Tibial artery (tissue), 4 donors: ENCODE data around the gene WBP2NL.

Experiments
- DNase-seq, 2 donors: peaks; one replicate each; pipeline ENCODE4 v3.0.0-alpha.2; 2019
- H3K27ac ChIP-seq, 2 donors: fragments of 200-600 bp; sonication (generic) in 1 of 2; 1 replicate in 1 of 2; 2 replicates in 1 of 2; pipeline ENCODE4 v1.5.1; 2018 to 2019; ENCODE audit warnings: mild to moderate bottlenecking in 1 of 2
- H3K27me3 ChIP-seq, 2 donors: fragments of 200-600 bp; sonication (generic) in 1 of 2; one replicate each; pipeline versions ENCODE4 v1.5.1 to v1.6.0; 2016 to 2019
- H3K36me3 ChIP-seq, 3 donors: fragments of 200-600 bp; sonication (generic) in 2 of 3; one replicate each; pipeline ENCODE4 v1.5.1; 2016 to 2019; ENCODE audit warnings: mild to moderate bottlenecking in 2 of 3
- H3K4me1 ChIP-seq, 4 donors: fragments of 200-600 bp; sonication (generic) in 2 of 4; 1 replicate in 3 of 4; 2 replicates in 1 of 4; pipeline ENCODE4 v1.5.1; 2016 to 2019
- H3K4me3 ChIP-seq, 2 donors: fragments of 200-600 bp; sonication (generic) in 1 of 2; 1 replicate in 1 of 2; 2 replicates in 1 of 2; pipeline ENCODE4 v1.5.1; 2018 to 2019; ENCODE audit warnings: mild to moderate bottlenecking in 2 of 2
- H3K9me3 ChIP-seq, 3 donors: fragments of 200-600 bp; sonication (generic) in 1 of 3; one replicate each; pipeline ENCODE4 v1.5.1; 2016 to 2019
- CTCF ChIP-seq, 2 experiments: fragments of 200-600 bp in 1 of 2; fragments of 450-650 bp in 1 of 2; IDR thresholded peaks; one replicate each; pipeline ENCODE4 v1.5.1; 2017 to 2019; ENCODE audit warnings: antibody characterized with exemption in 2 of 2, mild to moderate bottlenecking in 1 of 2, moderate library complexity in 1 of 2
- intact Hi-C: fragments of 100-400 bp; cut with DNase I; formaldehyde crosslinking; loops from one replicate; pipeline ENCODE4 v1.15.0; 2023; ENCODE audit warnings: low total_unique reads

WBP2NL gene

GRCh38 chr22:42022162-42022847, 23.7 kb downstream of the WBP2NL start:
- H3K27ac ChIP-seq, result no peak overlapping the region
- H3K4me1 ChIP-seq, result peaks cover 0 to 9% (median 0%) of the 10 kb centered on the region in 4 donors
- H3K4me3 ChIP-seq, result no peak overlapping the region
- no peaks in the 10 kb centered on the region for H3K36me3 ChIP-seq
- no peaks in the 10 kb centered on the region for H3K9me3 ChIP-seq
- peaks cover 0 to 4% of the 10 kb centered on the region in 2 donors for H3K27me3 ChIP-seq
- intact Hi-C loops, result no loop called here
- DNase-seq, result no peak
- no peak for TF ChIP-seq CTCF (IDR thresholded peaks at IDR 0.05)

GRCh38 chr22:42025421-42025820, 26.8 kb downstream of the WBP2NL start:
- H3K36me3 ChIP-seq, result no peaks in the 10 kb centered on the region
- no peaks in the 10 kb centered on the region for H3K9me3 ChIP-seq
- H3K27me3 ChIP-seq, result no peaks in the 10 kb centered on the region
- intact Hi-C loops, result no loop called here
- H3K27ac ChIP-seq, result no peak overlapping the region
- peaks cover 0 to 9% (median 0%) of the 10 kb centered on the region in 4 donors for H3K4me1 ChIP-seq
- H3K4me3 ChIP-seq, result no peak overlapping the region
- DNase-seq, result no peak
- TF ChIP-seq CTCF (IDR thresholded peaks at IDR 0.05), result no peak

- H3K36me3 ChIP-seq, result peaks cover 0 to 7% (median 0%) of the 10 kb centered on the region in 3 donors
- no peak overlapping the region for H3K4me3 ChIP-seq
- H3K27ac ChIP-seq, result no peak overlapping the region
- no peaks in the 10 kb centered on the region for H3K27me3 ChIP-seq
- H3K9me3 ChIP-seq, result no peaks in the 10 kb centered on the region
- TF ChIP-seq CTCF (IDR thresholded peaks at IDR 0.05), result no peak
- H3K4me1 ChIP-seq, result peaks cover 0 to 9% (median 0%) of the 10 kb centered on the region in 4 donors
- intact Hi-C loops, result no loop called here
- no peak for DNase-seq
Measured at GRCh38 chr22:42026705-42027104, 28.1 kb downstream of the WBP2NL start.

- DNase-seq, result no peak
- intact Hi-C loops, result no loop called here
- H3K27ac ChIP-seq, result no peak overlapping the region
- no peak for TF ChIP-seq CTCF (IDR thresholded peaks at IDR 0.05)
- H3K4me1 ChIP-seq, result no peaks in the 10 kb centered on the region
- no peak overlapping the region for H3K4me3 ChIP-seq
- no peaks in the 10 kb centered on the region for H3K27me3 ChIP-seq
- peaks cover 0 to 9% (median 0%) of the 10 kb centered on the region in 3 donors for H3K9me3 ChIP-seq
- H3K36me3 ChIP-seq, result peaks cover 0 to 7% (median 0%) of the 10 kb centered on the region in 3 donors
Measured at GRCh38 chr22:42033263-42034181, 34.9 kb downstream of the WBP2NL start.

- Histone ChIP-seq H3K27ac (no peak overlapping the region), H3K4me1 (no peaks in the 10 kb centered on the region)
- TF ChIP-seq CTCF (IDR thresholded peaks at IDR 0.05), result no peak
Measured at GRCh38 chr22:42035256-42035655, 36.7 kb downstream of the WBP2NL start.

More at GRCh38 chr22:42035256-42035655, 36.7 kb downstream of the WBP2NL start:
- Histone ChIP-seq H3K27me3 (no peaks in the 10 kb centered on the region), H3K9me3 (peaks cover 0 to 9% (median 0%) of the 10 kb centered on the region in 3 donors), H3K4me3 (no peak overlapping the region), H3K36me3 (peaks cover 0 to 7% (median 0%) of the 10 kb centered on the region in 3 donors)
- DNase-seq, result no peak
- intact Hi-C loops, result no loop called here
